ENCODE data around the gene RAVER1. TPM values are rescaled to one million over a fixed set of nuclear protein-coding genes. Genes with fewer than 3 reads are reported as not detected.
"Not testable (repeated sequence)": the region's sequence is repeated elsewhere in the genome, so short reads cannot be mapped to it uniquely, and the experiment has no call there.

RAVER1 gene
- total RNA-seq, result 10 to 100 TPM in 4 of 5 donors, 1 to 10 TPM in 1; 7.5 to 74.7 (median 21.4) TPM
- 1 to 10 TPM; 3.3 to 9.3 (median 7.2) TPM for polyA plus RNA-seq
- long read RNA-seq, donor 1, partial matches to known transcripts, result 0 of 1 reads
- long read RNA-seq, donor 1, other reads (novel, unspliced or antisense), result 0 of 1 reads
- long read RNA-seq, donor 2, transcript RAVER1-208 (13 exons, 3,501 nt), result major isoform, 5 of 5 reads
- long read RNA-seq, donor 2, partial matches to known transcripts, result 0 of 5 reads
- long read RNA-seq, donor 2, other reads (novel, unspliced or antisense), result 0 of 5 reads
- long read RNA-seq, donor 3, partial matches to known transcripts, result 0 of 1 reads
- long read RNA-seq, donor 3, other reads (novel, unspliced or antisense), result 0 of 1 reads
- long read RNA-seq, donor 4, result 0 reads
- long read RNA-seq, donor 5, partial matches to known transcripts, result 0 of 2 reads
- long read RNA-seq, donor 5, other reads (novel, unspliced or antisense), result 0 of 2 reads
- long read RNA-seq, donor 6, transcript RAVER1-208 (13 exons, 3,501 nt), result major isoform, 5 of 5 reads
- long read RNA-seq, donor 6, partial matches to known transcripts, result 0 of 5 reads
- long read RNA-seq, donor 6, other reads (novel, unspliced or antisense), result 0 of 5 reads
- long read RNA-seq, donor 7, partial matches to known transcripts, result 0 of 1 reads
- long read RNA-seq, donor 7, other reads (novel, unspliced or antisense), result 0 of 1 reads
- long read RNA-seq, donor 8, result 0 reads
- long read RNA-seq, donor 9, result 0 reads
- long read RNA-seq, donor 10, partial matches to known transcripts, result 0 of 2 reads
- long read RNA-seq, donor 10, other reads (novel, unspliced or antisense), result 0 of 2 reads

GRCh38 chr19:10332965-10333757 lies at the start of gene RAVER1:
Gene RAVER1 (minus strand): TSS chr19:10333529. CDS start chr19:10333507, 22 bp downstream.
- peaks cover 17 to 40% (median 37%) of the 10 kb centered on the region in 4 donors for H3K4me1 ChIP-seq
- H3K27ac ChIP-seq, result peak within 1 kb of the TSS; percentile 88 to 96 (median 90)
- H3K36me3 ChIP-seq, result peaks cover 24 to 31% (median 25%) of the 10 kb centered on the region in 4 donors
- H3K27me3 ChIP-seq, result no peaks in the 10 kb centered on the region
- 0 to 1% (median 0%) methylated on average over 44 to 82 of the region's 82 CpGs for WGBS, 5 donors
- H3K4me3 ChIP-seq, result peak within 1 kb of the TSS; percentile 81 to 83 (median 82)
- intact Hi-C loops (cut with DNase I; ENCODE audit: low total_unique reads), result no loop called here
- no peaks in the 10 kb centered on the region for H3K9me3 ChIP-seq
- peak; percentile 99 to 100 for DNase-seq
- peak; percentile 37 to 84 (median 78) for TF ChIP-seq POLR2AphosphoS5 (IDR thresholded peaks at IDR 0.05)
- TF ChIP-seq EP300 (IDR thresholded peaks at IDR 0.05), result peak; percentile 27
- TF ChIP-seq CTCF (IDR thresholded peaks at IDR 0.05), result no peak
- no peak for TF ChIP-seq POLR2A (IDR thresholded peaks at IDR 0.05)

GRCh38 chr19:10383223-10383499 lies 49.8 kb upstream of the RAVER1 start:
- 86 to 94% (median 87%) methylated on average over 8 of the region's 8 CpGs for WGBS, 5 donors
- DNase-seq; H3K9me3 ChIP-seq; H3K4me3 ChIP-seq; H3K27me3 ChIP-seq; intact Hi-C loops (cut with DNase I; ENCODE audit: low total_unique reads); H3K36me3 ChIP-seq; H3K27ac ChIP-seq: not testable (repeated sequence)
- H3K4me1 ChIP-seq, result peaks cover 10 to 24% (median 19%) of the 10 kb centered on the region in 4 donors

GRCh38 chr19:10380313-10381102 lies 47.2 kb upstream of the RAVER1 start, which contains the start of gene TYK2:
Gene TYK2 (minus strand): TSS chr19:10380572. CDS start chr19:10378406, 2,166 bp downstream.
- Histone ChIP-seq H3K27me3 (no peaks in the 10 kb centered on the region), H3K9me3 (no peaks in the 10 kb centered on the region), H3K36me3 (peaks cover 5 to 30% (median 24%) of the 10 kb centered on the region in 4 donors), H3K27ac (peak within 1 kb of the TSS; percentile 90 to 94 (median 91)), H3K4me3 (peak within 1 kb of the TSS; percentile 74 to 97 (median 90)), H3K4me1 (peaks cover 10 to 26% (median 19%) of the 10 kb centered on the region in 4 donors)
- TF ChIP-seq CTCF (IDR thresholded peaks at IDR 0.05) (no peak), POLR2AphosphoS5 (IDR thresholded peaks at IDR 0.05) (peak; percentile 3 to 70 (median 62))
- DNase-seq, result peak; percentile 97 to 100
- intact Hi-C loops (cut with DNase I; ENCODE audit: low total_unique reads), result no loop called here
- 0 to 1% (median 0%) methylated on average over 48 to 58 of the region's 58 CpGs for WGBS, 5 donors

- Histone ChIP-seq H3K36me3 (peaks cover 10 to 36% (median 30%) of the 10 kb centered on the region in 4 donors), H3K4me1 (peaks cover 10 to 26% (median 19%) of the 10 kb centered on the region in 4 donors), H3K4me3 (peak overlapping the region; percentile 74 to 97 (median 90)), H3K9me3 (no peaks in the 10 kb centered on the region), H3K27me3 (no peaks in the 10 kb centered on the region), H3K27ac (peak overlapping the region; percentile 90 to 94 (median 91))
- WGBS, 5 donors, result 0 to 1% (median 1%) methylated on average over 7 to 10 of the region's 10 CpGs
- intact Hi-C loops (cut with DNase I; ENCODE audit: low total_unique reads), result loop anchor here (10.0 kb wide), 1 partner anchor 55 kb away; no protein-coding TSS in a partner anchor
- no peak for TF ChIP-seq POLR2A (IDR thresholded peaks at IDR 0.05)
- no peak for TF ChIP-seq POLR2AphosphoS5 (IDR thresholded peaks at IDR 0.05)
- no peak for TF ChIP-seq EP300 (IDR thresholded peaks at IDR 0.05)
- no peak for TF ChIP-seq CTCF (IDR thresholded peaks at IDR 0.05)
- DNase-seq, result no peak
Measured at GRCh38 chr19:10379880-10380312, 46.6 kb upstream of the RAVER1 start.

All from stomach (tissue), 19 donors.